Fibroblast of the aortic adventitia (primary cell): ENCODE results near the gene TM2D3. TPM values are rescaled to one million over a fixed set of nuclear protein-coding genes. Genes with fewer than 3 reads are reported as not detected.
"Not testable (repeated sequence)": the region's sequence is repeated elsewhere in the genome, so short reads cannot be mapped to it uniquely, and the experiment has no call there.

ENCODE experiments used
- DNase-seq: peaks from one replicate; pipeline ENCODE4 v3.0.0-alpha.2; 2010; ENCODE audit warnings: low read depth
- H3K4me3 ChIP-seq: 2 replicates; pipeline ENCODE4 v1.5.1; 2011; ENCODE audit warnings: low read depth, mild to moderate bottlenecking, control low read depth, low read length, moderate library complexity
- total RNA-seq: library from RNA; depleted of rRNA; stranded (reverse); fragments of >200 nt; gene quantifications from 2 replicates; pipeline ENCODE4 v1.2.3, GENCODE V29; 2012; ENCODE audit warnings: low replicate concordance
- TF ChIP-seq, protein P1 (sequence below): IDR thresholded peaks from 2 replicates; pipeline ENCODE4 v1.5.1; 2011; ENCODE audit warnings: mild to moderate bottlenecking, low read length, control low read depth, inconsistent platforms; ENCODE audit not compliant: insufficient read depth

Gene TM2D3
- total RNA-seq, 1 donor: 37.0 TPM

DNA sequence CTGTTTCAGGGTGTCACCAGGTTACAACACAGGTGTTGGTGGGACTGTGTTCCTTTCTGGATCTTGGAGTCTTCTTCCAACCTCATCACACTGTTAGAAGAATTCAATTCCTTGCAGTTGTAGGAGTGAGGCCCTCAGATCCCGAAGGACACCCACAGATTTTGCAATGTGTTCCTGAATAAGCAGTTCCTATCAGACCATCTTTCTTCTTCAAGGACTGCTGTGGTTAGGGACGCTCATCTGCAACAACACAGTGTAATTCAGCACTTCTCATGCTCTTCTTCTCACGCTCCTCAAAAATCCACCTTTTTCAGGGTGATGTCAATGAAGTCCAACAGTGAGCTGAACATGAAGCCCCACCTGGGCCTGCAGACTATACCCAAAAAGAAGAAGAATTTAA, 18.8 kb downstream of the TM2D3 start:
- H3K4me3 ChIP-seq: no peak overlapping the region
- DNase-seq: no peak
- TF ChIP-seq, protein P1, sequence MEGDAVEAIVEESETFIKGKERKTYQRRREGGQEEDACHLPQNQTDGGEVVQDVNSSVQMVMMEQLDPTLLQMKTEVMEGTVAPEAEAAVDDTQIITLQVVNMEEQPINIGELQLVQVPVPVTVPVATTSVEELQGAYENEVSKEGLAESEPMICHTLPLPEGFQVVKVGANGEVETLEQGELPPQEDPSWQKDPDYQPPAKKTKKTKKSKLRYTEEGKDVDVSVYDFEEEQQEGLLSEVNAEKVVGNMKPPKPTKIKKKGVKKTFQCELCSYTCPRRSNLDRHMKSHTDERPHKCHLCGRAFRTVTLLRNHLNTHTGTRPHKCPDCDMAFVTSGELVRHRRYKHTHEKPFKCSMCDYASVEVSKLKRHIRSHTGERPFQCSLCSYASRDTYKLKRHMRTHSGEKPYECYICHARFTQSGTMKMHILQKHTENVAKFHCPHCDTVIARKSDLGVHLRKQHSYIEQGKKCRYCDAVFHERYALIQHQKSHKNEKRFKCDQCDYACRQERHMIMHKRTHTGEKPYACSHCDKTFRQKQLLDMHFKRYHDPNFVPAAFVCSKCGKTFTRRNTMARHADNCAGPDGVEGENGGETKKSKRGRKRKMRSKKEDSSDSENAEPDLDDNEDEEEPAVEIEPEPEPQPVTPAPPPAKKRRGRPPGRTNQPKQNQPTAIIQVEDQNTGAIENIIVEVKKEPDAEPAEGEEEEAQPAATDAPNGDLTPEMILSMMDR: no peak

DNA sequence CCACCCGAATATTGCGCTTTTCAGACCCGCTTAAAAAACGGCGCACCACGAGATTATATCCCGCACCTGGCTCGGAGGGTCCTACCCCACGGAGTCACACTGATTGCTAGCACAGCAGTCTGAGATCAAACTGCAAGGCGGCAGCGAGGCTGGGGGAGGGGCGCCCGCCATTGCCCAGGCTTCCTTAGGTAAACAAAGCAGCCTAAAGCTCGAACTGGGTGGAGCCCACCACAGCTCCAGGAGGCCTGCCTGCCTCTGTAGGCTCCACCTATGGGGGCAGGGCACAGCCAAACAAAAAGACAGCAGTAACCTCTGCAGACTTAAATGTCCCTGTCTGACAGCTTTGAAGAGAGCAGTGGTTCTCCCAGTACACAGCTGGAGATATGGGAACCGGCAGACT, 25.5 kb downstream of the TM2D3 start:
- H3K4me3 ChIP-seq: not testable (repeated sequence)

DNA sequence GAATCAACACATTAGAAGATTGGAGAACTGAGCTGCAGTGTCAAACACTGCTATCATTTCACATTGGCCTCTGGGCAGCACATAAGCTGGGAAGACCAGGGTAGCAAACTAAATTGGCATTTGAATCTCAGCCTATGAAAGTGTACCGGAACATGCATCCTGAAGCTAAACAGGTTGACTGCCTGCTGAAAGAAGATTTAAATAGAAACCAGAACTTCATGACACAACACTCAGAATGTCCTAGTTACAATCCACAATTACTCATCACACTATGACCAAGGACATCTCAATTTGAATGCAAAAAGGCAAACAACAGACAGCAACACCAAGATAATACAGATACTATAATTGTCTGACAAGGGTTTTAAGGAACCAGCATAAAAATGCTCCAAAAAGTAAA, 26.2 kb downstream of the TM2D3 start:
- TF ChIP-seq, protein P1: no peak
- no peak for DNase-seq
- no peak overlapping the region for H3K4me3 ChIP-seq

More for the DNA sequence above, 25.5 kb downstream of the TM2D3 start:
- DNase-seq: not testable (repeated sequence)

DNA sequence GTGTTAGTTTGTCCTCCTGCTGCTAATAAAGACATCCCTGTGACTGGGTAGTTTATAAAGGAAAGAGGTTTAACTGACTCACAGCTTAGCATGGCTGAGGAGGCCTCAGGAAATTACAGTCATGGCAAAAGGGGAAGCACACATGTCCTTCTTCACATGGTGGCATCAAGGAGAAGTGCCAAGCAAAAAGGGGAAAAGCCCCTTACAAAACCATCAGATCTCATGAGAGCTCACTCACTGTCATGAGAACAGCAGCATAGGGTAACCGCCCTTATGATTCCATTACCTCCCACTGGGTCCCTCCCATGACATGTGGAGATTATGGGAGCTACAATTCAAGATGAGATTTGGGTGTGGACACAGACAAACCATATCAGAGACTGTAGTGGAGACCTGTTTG, 27.0 kb downstream of the TM2D3 start:
- no peak overlapping the region for H3K4me3 ChIP-seq
- no peak for DNase-seq
- TF ChIP-seq, protein P1: no peak

DNA sequence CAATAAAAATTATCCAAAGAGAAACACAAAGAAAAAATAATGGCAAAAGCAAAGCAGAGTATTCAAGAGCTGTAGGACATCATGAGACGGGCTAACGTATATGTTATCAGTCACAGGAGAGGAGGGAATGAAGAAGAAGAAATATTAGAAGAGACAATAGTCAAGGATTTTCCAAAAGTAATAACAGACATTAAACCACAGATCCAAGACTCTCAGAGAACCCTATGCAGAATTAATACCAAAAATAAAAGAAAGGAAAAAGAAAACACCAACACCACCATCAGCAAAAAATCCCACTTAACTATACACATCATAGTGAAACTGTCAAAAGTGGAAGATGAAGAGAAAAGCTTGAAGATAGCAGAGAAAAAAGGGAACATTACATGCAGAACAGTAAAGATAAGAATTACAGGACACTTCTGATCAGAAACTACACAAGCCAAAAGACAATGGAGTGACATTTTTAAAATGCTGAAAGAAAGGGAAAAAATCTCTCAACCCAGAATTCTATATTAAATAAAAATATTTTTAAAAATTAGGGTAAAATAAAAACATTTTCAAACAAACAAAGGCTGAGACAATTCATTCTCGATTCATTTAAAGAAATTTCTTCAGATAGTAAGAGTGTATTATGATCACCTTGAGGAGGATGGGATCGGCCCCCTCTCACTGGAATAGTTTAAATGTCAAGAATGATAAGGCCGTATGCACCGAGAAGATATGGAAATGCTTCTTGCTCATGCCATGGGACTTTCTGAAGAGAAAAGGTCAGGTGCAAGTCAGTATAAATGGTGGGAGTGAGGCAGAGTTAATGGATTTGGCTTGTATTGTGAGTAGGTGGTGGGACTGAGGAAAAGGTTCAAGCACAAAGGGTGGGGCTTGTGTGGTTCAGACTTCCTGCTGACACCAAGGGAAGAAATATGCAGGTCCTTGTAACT, 28.5 kb downstream of the TM2D3 start:
- DNase-seq: no peak
- H3K4me3 ChIP-seq: no peak overlapping the region
- TF ChIP-seq, protein P1: no peak

DNA sequence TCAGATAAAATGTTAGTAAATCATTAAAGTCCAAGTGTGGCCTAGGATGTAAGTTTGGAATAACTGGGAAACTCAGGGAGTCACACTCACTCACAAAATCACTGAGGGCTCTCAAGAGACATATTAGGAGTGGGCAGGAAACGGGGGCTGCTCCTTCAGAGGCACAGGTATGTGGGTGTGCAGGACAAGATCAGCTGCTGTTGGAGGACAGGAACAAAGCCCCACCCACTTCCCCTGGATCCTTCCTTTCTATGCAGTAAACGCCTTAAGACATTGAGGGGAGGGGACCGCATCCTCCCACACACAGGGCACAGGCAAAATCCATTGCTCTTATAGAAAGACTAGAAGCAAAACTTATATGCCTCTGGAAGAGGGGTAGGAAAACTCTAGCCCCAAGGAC, 30.2 kb downstream of the TM2D3 start:
- DNase-seq: no peak
- TF ChIP-seq, protein P1: no peak
- no peak overlapping the region for H3K4me3 ChIP-seq

DNA sequence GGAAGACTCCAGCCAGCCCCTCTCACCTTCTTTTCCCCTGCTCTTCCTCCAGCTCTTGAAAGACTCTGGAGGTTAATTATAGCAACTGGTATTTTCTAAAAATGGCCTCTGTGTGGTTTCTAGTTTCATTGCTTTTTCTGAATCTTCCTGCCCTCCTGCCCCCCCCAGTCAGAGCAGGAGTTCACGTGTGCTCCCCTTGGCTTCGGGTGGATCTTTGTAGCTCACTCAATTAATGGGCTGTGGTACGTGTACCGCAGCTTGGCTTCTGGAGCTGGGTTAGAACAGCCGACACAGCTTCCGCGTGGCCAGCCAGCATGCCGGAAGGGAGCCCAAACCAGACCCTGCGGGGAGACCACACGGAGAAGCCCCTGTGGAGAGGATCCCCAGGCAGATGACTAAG, 31.5 kb downstream of the TM2D3 start:
- TF ChIP-seq, protein P1: no peak
- no peak overlapping the region for H3K4me3 ChIP-seq
- no peak for DNase-seq
